ENCODE results near the gene RAB4A. TPM values are rescaled to one million over a fixed set of nuclear protein-coding genes. Genes with fewer than 3 reads are reported as not detected.
A peak's percentile ranks its signal among the peaks of the same experiment; 100 is the strongest.

The RAB4A gene
- total and polyA plus RNA-seq, 2 of the 13 experiments (the other 11 are each of a cell fraction or from before 2014, with no cell fraction given) = 56.0 to 80.1 TPM

GRCh38 chr1:229298887-229299503, 28.1 kb downstream of the RAB4A start (continued):
- TF ChIP-seq TIGD3 (CRISPR knock-in tag; IDR thresholded peaks at IDR 0.05; ENCODE audit: borderline replicate concordance) (no peak), RFX5 (IDR thresholded peaks at IDR 0.05; ENCODE audit: low read depth, low read length) (no peak), RXRA (CRISPR knock-in tag; IDR thresholded peaks at IDR 0.05) (no peak; the same call in 1 of the 2 replicates), MAFK (conservative IDR thresholded peaks at IDR 0.05 in 1 of 2, IDR thresholded peaks at IDR 0.05 in 1 of 2; ENCODE audit: low read length in 2 of 2) (no peak), NR3C1 (CRISPR knock-in tag; IDR thresholded peaks at IDR 0.05) (no peak), FOXP4 (CRISPR knock-in tag; IDR thresholded peaks at IDR 0.05) (peak; percentile 75; the same call in 1 of the 2 replicates), ZKSCAN8 (CRISPR knock-in tag; IDR thresholded peaks at IDR 0.05; ENCODE audit: borderline replicate concordance) (no peak), ZNF761 (CRISPR knock-in tag; conservative IDR thresholded peaks at IDR 0.05) (no peak), RFXAP (CRISPR knock-in tag; IDR thresholded peaks at IDR 0.05; ENCODE audit: borderline replicate concordance) (no peak), XRCC5 (optimal IDR thresholded peaks at IDR 0.05; ENCODE audit: low read length) (peak; percentile 53), CCAR2 (optimal IDR thresholded peaks at IDR 0.05; ENCODE audit: low read depth, low read length) (no peak), ZNF18 (CRISPR knock-in tag; IDR thresholded peaks at IDR 0.05; ENCODE audit: insufficient replicate concordance) (no peak), ZFP36L1 (CRISPR knock-in tag; IDR thresholded peaks at IDR 0.05) (no peak), ESRRA (CRISPR knock-in tag; IDR thresholded peaks at IDR 0.05; ENCODE audit: low read depth) (no peak), MEIS1 (CRISPR knock-in tag; IDR thresholded peaks at IDR 0.05; ENCODE audit: borderline replicate concordance) (no peak), ZNF383 (CRISPR knock-in tag; IDR thresholded peaks at IDR 0.05; ENCODE audit: borderline replicate concordance) (no peak), ZNF839 (CRISPR knock-in tag; IDR thresholded peaks at IDR 0.05; ENCODE audit: borderline replicate concordance) (no peak), KDM5A (IDR thresholded peaks at IDR 0.05; ENCODE audit: borderline replicate concordance, low read length) (no peak; the same call in 1 of the 2 replicates), TMF1 (CRISPR knock-in tag; IDR thresholded peaks at IDR 0.05; ENCODE audit: low read depth) (no peak), FOXK2 (IDR thresholded peaks at IDR 0.05) (peak; percentile 80; the same call in 1 of the 2 replicates), ZBTB1 (CRISPR knock-in tag; IDR thresholded peaks at IDR 0.05; ENCODE audit: borderline replicate concordance) (no peak), ERF (CRISPR knock-in tag; IDR thresholded peaks at IDR 0.05) (peak; percentile 71), SRSF1 (optimal IDR thresholded peaks at IDR 0.05; ENCODE audit: low read depth, low read length) (no peak), ELF1 (CRISPR knock-in tag; IDR thresholded peaks at IDR 0.05) (no peak), ZFP90 (CRISPR knock-in tag; IDR thresholded peaks at IDR 0.05; ENCODE audit: borderline replicate concordance) (no peak), SP2 (CRISPR knock-in tag; IDR thresholded peaks at IDR 0.05) (no peak), CEBPG (CRISPR knock-in tag; IDR thresholded peaks at IDR 0.05) (peak; percentile 70), ZSCAN31 (CRISPR knock-in tag; IDR thresholded peaks at IDR 0.05; ENCODE audit: low read depth) (no peak)

All from HepG2 (cell line).